Endothelial cell of umbilical vein (primary cell): Measurements from ENCODE around the gene TXNL4A. TPM values are rescaled to one million over a fixed set of nuclear protein-coding genes. Genes with fewer than 3 reads are reported as not detected.
"Not testable (repeated sequence)": the region's sequence is repeated elsewhere in the genome, so short reads cannot be mapped to it uniquely, and the experiment has no call there.

ENCODE experiments used
- BruUV-seq: library from RNA; stranded (reverse); fragments of 400-500 nt; replicated peaks from 2 replicates; lab custom pipeline; 2021; lab: Mats Ljungman, UMichigan
- CTCF ChIA-PET: fragments of 300-600, 350-600 bp; sonication (Branson Sonifier 250); formaldehyde crosslinking; loops from one replicate; lab custom pipeline; 2021; ENCODE audit warnings: antibody characterized with exemption, inconsistent platforms; lab: Charles Lee
- POLR2A ChIA-PET: fragments of 300-600, 350-600 bp; sonication (Branson Sonifier 250); formaldehyde crosslinking; loops from one replicate; lab custom pipeline; 2021; ENCODE audit warnings: antibody characterized with exemption, inconsistent platforms; lab: Charles Lee
- DNase-seq: peaks from one replicate; pipeline ENCODE4 v3.0.0-alpha.2; 2011; ENCODE audit warnings: low read depth, low spot score
- FAIRE-seq: peaks from 2 replicates; lab custom pipeline; 2011; peaks lifted over from hg19 to GRCh38; lab: Jason Lieb, UNC
- H2AFZ ChIP-seq: 2 replicates; pipeline ENCODE4 v1.6.0; 2012; ENCODE audit warnings: low read depth, low read length, control low read depth, inconsistent platforms
- H3K27ac ChIP-seq: 2 replicates; pipeline ENCODE4 v1.5.1; 2011; ENCODE audit warnings: low read depth, mild to moderate bottlenecking, control low read depth, low read length, moderate library complexity; ENCODE audit not compliant: insufficient read depth
- H3K27me3 ChIP-seq, 2 experiments: 2 replicates each; pipeline versions ENCODE4 v1.6.0 to v1.6.1; 2011; ENCODE audit warnings: low read length in 2 of 2, mixed read lengths in 1 of 2; ENCODE audit not compliant: control insufficient read depth in 2 of 2, insufficient read depth in 2 of 2
- H3K36me3 ChIP-seq, 2 experiments: 2 replicates in 1 of 2; 3 replicates in 1 of 2; pipeline ENCODE4 v1.5.1; 2011; ENCODE audit warnings: low read length in 2 of 2, mild to moderate bottlenecking in 1 of 2, moderate library complexity in 1 of 2; ENCODE audit not compliant: control insufficient read depth in 2 of 2, insufficient read depth in 2 of 2; ENCODE audit errors: extremely low read depth in 1 of 2
- H3K4me1 ChIP-seq: 3 replicates; pipeline ENCODE4 v1.5.1; 2011; ENCODE audit warnings: mild to moderate bottlenecking, low read length; ENCODE audit not compliant: control insufficient read depth, insufficient read depth; ENCODE audit errors: extremely low read depth
- H3K4me2 ChIP-seq: 2 replicates; pipeline ENCODE4 v1.6.1; 2011; ENCODE audit warnings: low read length, control low read depth, mixed read lengths; ENCODE audit not compliant: insufficient read depth
- H3K4me3 ChIP-seq, 3 experiments: fragments of 200-600 bp in 1 of 3; sonication (generic), shearing (Covaris generic) in 1 of 3; replicated peaks in 1 of 3; 2 replicates each; pipeline ENCODE4 v1.5.1; 2011 to 2016; ENCODE audit warnings: control low read depth in 3 of 3, low read length in 3 of 3, mild to moderate bottlenecking in 2 of 3, inconsistent platforms in 1 of 3, low read depth in 1 of 3, moderate library complexity in 1 of 3; ENCODE audit not compliant: insufficient read depth in 1 of 3
- H3K79me2 ChIP-seq: 2 replicates; pipeline ENCODE4 v1.6.0; 2012; ENCODE audit warnings: low read length, inconsistent platforms; ENCODE audit not compliant: control insufficient read depth, insufficient read depth
- H3K9ac ChIP-seq: replicated peaks from 2 replicates; pipeline ENCODE3; 2011; ENCODE audit warnings: low read length, control low read depth; ENCODE audit not compliant: insufficient read depth; ENCODE audit errors: extremely low read depth
- H3K9me1 ChIP-seq: replicated peaks from 3 replicates; pipeline ENCODE4 v1.6.0; 2011; ENCODE audit warnings: mild to moderate bottlenecking, low read length; ENCODE audit not compliant: control insufficient read depth, insufficient read depth; ENCODE audit errors: extremely low read depth
- H3K9me3 ChIP-seq: replicated peaks from 2 replicates; pipeline ENCODE4 v1.5.1; 2012; ENCODE audit warnings: low read length, inconsistent platforms; ENCODE audit not compliant: control insufficient read depth, insufficient read depth
- H4K20me1 ChIP-seq: replicated peaks from 2 replicates; pipeline ENCODE3; 2011; ENCODE audit warnings: mild to moderate bottlenecking, low read length; ENCODE audit not compliant: control insufficient read depth, insufficient read depth; ENCODE audit errors: extremely low read depth
- CTCF ChIP-seq, 2 donors: IDR thresholded peaks; 1 replicate in 1 of 2; 2 replicates in 1 of 2; pipeline ENCODE4 v1.5.1; 2011; ENCODE audit warnings: low read length in 2 of 2, mild to moderate bottlenecking in 2 of 2, moderate library complexity in 2 of 2, control low read depth in 1 of 2, inconsistent platforms in 1 of 2, low read depth in 1 of 2; ENCODE audit not compliant: insufficient read depth in 1 of 2; ENCODE audit errors: extremely low read depth in 1 of 2
- EZH2 ChIP-seq: IDR thresholded peaks from 2 replicates; pipeline ENCODE4 v1.6.1; 2012; ENCODE audit warnings: borderline replicate concordance, low read depth, mild to moderate bottlenecking, moderate library complexity, low read length, inconsistent platforms; ENCODE audit not compliant: severe bottlenecking
- FOS ChIP-seq: IDR thresholded peaks from 2 replicates; pipeline ENCODE4 v1.6.1; 2011; ENCODE audit warnings: mild to moderate bottlenecking, low read length, moderate library complexity, borderline replicate concordance; ENCODE audit not compliant: insufficient read depth
- GATA2 ChIP-seq: IDR thresholded peaks from 2 replicates; pipeline ENCODE4 v1.7.0; 2011; ENCODE audit warnings: low read depth, mild to moderate bottlenecking, moderate library complexity, mixed read lengths, low read length; ENCODE audit not compliant: insufficient read length, insufficient read depth
- JUN ChIP-seq: IDR thresholded peaks from 2 replicates; pipeline ENCODE4 v1.6.1; 2011; ENCODE audit warnings: borderline replicate concordance, low read depth; ENCODE audit not compliant: insufficient read length, insufficient read depth
- MAX ChIP-seq: IDR thresholded peaks from 2 replicates; pipeline ENCODE4 v1.6.1; 2011; ENCODE audit not compliant: insufficient read depth, insufficient read length
- MYC ChIP-seq: IDR thresholded peaks from one replicate; pipeline ENCODE4 v1.6.1; 2011; ENCODE audit warnings: mild to moderate bottlenecking, low read depth, low read length
- POLR2A ChIP-seq: IDR thresholded peaks from 2 replicates; pipeline ENCODE4 v1.6.1; 2012; ENCODE audit warnings: low read depth, mild to moderate bottlenecking, control low read depth, low read length
- POLR2AphosphoS5 ChIP-seq: IDR thresholded peaks from 2 replicates; pipeline ENCODE4 v1.6.1; 2012; ENCODE audit warnings: low read depth, mild to moderate bottlenecking, control low read depth, low read length, moderate library complexity; ENCODE audit not compliant: insufficient read depth
- dilution Hi-C: fragments of 300-500 bp; cut with MboI; formaldehyde crosslinking; loops from one replicate; pipeline ENCODE4 v1.15.0; 2019; ENCODE audit warnings: low sequenced_read_pairs; ENCODE audit not compliant: extremely low pct_ligation_motif_present
- intact Hi-C: fragments of 100-400 bp; cut with micrococcal nuclease; formaldehyde crosslinking; loops from one replicate; pipeline ENCODE4 v1.10.0; 2022
- polyA plus RNA-seq, 4 experiments: library from polyadenylated mRNA; depleted of rRNA in 3 of 4; stranded (reverse) in 3 of 4; unstranded in 1 of 4; fragments of >200 nt; gene quantifications; 2 replicates each; pipeline versions ENCODE4 v1.2.1 to v1.2.3, GENCODE V29; 2011 to 2012; ENCODE audit warnings: missing spikeins in 1 of 4
- total RNA-seq: library from RNA; stranded (reverse); gene quantifications from 2 replicates; pipeline ENCODE4 v1.2.3, GENCODE V29; 2021

TXNL4A gene
- total and polyA plus RNA-seq, 2 donors (not counting 3 experiments of a cell fraction or from before 2014, with no cell fraction given), result 148 to 172 TPM

GRCh38 chr18:80012714-80013113 is 24.4 kb upstream of the TXNL4A start:
- intact Hi-C loops (no loop called here), dilution Hi-C loops (no loop called here)
- Histone ChIP-seq H3K9me1 (no peaks in the 10 kb centered on the region), H3K27ac (no peak overlapping the region), H2AFZ (no peak overlapping the region), H4K20me1 (no peaks in the 10 kb centered on the region), H3K4me2 (no peak overlapping the region), H3K4me3 (no peak overlapping the region), H3K9ac (no peak overlapping the region), H3K79me2 (no peaks in the 10 kb centered on the region), H3K36me3 (no peaks in the 10 kb centered on the region), H3K9me3 (no peaks in the 10 kb centered on the region), H3K27me3 (no peaks in the 10 kb centered on the region), H3K4me1 (no peaks in the 10 kb centered on the region)
- DNase-seq (no peak), FAIRE-seq (no peak)
- TF ChIP-seq EZH2 (no peak), CTCF (IDR thresholded peaks at IDR 0.05; ENCODE audit: extremely low read depth in 1 of 2, insufficient read depth in 1 of 2, low read depth in 1 of 2, low read length in 2 of 2) (no peak), POLR2A (no peak), MYC (no peak), POLR2AphosphoS5 (no peak), JUN (no peak), GATA2 (no peak), FOS (no peak), MAX (no peak)
- BruUV-seq, result no TSS peak
- CTCF ChIA-PET, result no interaction called here
- POLR2A ChIA-PET, result no interaction called here

- H3K4me2 ChIP-seq, H3K4me1 ChIP-seq, H3K4me3 ChIP-seq, CTCF ChIA-PET, H3K36me3 ChIP-seq, dilution Hi-C loops, BruUV-seq, POLR2A ChIA-PET, H4K20me1 ChIP-seq, H3K9ac ChIP-seq, intact Hi-C loops, H3K27me3 ChIP-seq, H3K79me2 ChIP-seq, H3K27ac ChIP-seq, H3K9me1 ChIP-seq, FAIRE-seq, DNase-seq, H2AFZ ChIP-seq, H3K9me3 ChIP-seq: not testable (repeated sequence)
These were observed 23.3 kb upstream of the TXNL4A start for GRCh38 chr18:80011496-80012137.
